HepG2 (cell line): ENCODE measurements around the gene VPS52. TPM values are rescaled to one million over a fixed set of nuclear protein-coding genes. Genes with fewer than 3 reads are reported as not detected.
A peak's percentile ranks its signal among the peaks of the same experiment; 100 is the strongest.

ENCODE experiments used
- ATF1 ChIP-seq: IDR thresholded peaks from 2 replicates; pipeline ENCODE4 v1.6.1; 2016; ENCODE audit warnings: mild to moderate bottlenecking, control low read depth
- IRX3 ChIP-seq: sonication (generic); formaldehyde crosslinking; IDR thresholded peaks from 2 replicates; pipeline ENCODE4 v1.8.1; 2023; ENCODE audit warnings: mild to moderate bottlenecking, low read depth, missing genetic modification reagents, borderline replicate concordance
- MAZ ChIP-seq, 2 experiments: sonication (generic) in 1 of 2; formaldehyde crosslinking in 1 of 2; IDR thresholded peaks; 2 replicates each; pipeline versions ENCODE4 v1.5.0 to v1.6.1; 2012 to 2020; ENCODE audit warnings: low read depth in 2 of 2, mild to moderate bottlenecking in 2 of 2, borderline replicate concordance in 1 of 2, improper control_type of control experiment in 1 of 2, low read length in 1 of 2, missing genetic modification reagents in 1 of 2, moderate library complexity in 1 of 2
- PRDM4 ChIP-seq: sonication (generic); formaldehyde crosslinking; IDR thresholded peaks from 2 replicates; pipeline ENCODE4 v1.9.0; 2021; ENCODE audit warnings: missing genetic modification reagents, borderline replicate concordance
- USF2 ChIP-seq, 2 experiments: sonication (generic) in 1 of 2; formaldehyde crosslinking in 1 of 2; IDR thresholded peaks; 2 replicates each; pipeline versions ENCODE4 v1.5.1 to v1.6.1; 2011 to 2020; ENCODE audit warnings: borderline replicate concordance in 1 of 2, low read depth in 1 of 2, low read length in 1 of 2, mild to moderate bottlenecking in 1 of 2, missing genetic modification reagents in 1 of 2, moderate library complexity in 1 of 2
- ZFP1 ChIP-seq: IDR thresholded peaks from 2 replicates; pipeline ENCODE4 v1.6.1; 2016
- ZNF101 ChIP-seq: sonication (generic); formaldehyde crosslinking; IDR thresholded peaks from 2 replicates; pipeline ENCODE4 v1.4.0; 2020; ENCODE audit warnings: mild to moderate bottlenecking, low read depth, missing genetic modification reagents, borderline replicate concordance
- ZNF205 ChIP-seq: IDR thresholded peaks from 2 replicates; pipeline ENCODE4 v1.6.1; 2018; ENCODE audit warnings: missing biosample characterization, missing genetic modification reagents
- polyA plus RNA-seq, 8 experiments: library from polyadenylated mRNA; depleted of rRNA in 3 of 8; stranded (reverse) in 7 of 8; unstranded in 1 of 8; fragments of >200 nt; fragmentation: Illumina TruSeq in 4 of 8; extraction: Trizol in 4 of 8; gene quantifications; 2 replicates each; pipeline versions ENCODE4 v1.2.1 to v1.2.3, GENCODE V29; 2011 to 2016; ENCODE audit warnings: low read depth in 4 of 8, missing spikeins in 1 of 8, mixed read lengths in 1 of 8; ENCODE audit not compliant: insufficient read depth in 1 of 8
- total RNA-seq, 5 experiments: library from RNA; depleted of rRNA; stranded (reverse); fragments of >200 nt; fragmentation: Illumina TruSeq; extraction: Trizol; gene quantifications; 2 replicates each; pipeline ENCODE4 v1.2.3, GENCODE V29; 2016; ENCODE audit warnings: low read depth in 1 of 5
- TF ChIP-seq, protein P1 (sequence below): sonication (generic); formaldehyde crosslinking; IDR thresholded peaks from 2 replicates; pipeline ENCODE4 v1.5.0; 2020; ENCODE audit warnings: mild to moderate bottlenecking, missing genetic modification reagents, borderline replicate concordance
- TF ChIP-seq, protein P2 (sequence below): sonication (generic); formaldehyde crosslinking; IDR thresholded peaks from 2 replicates; pipeline ENCODE4 v1.4.0; 2020; ENCODE audit warnings: mild to moderate bottlenecking, missing genetic modification reagents
- TF ChIP-seq, protein P3 (sequence below): fragments of 450-650 bp; IDR thresholded peaks from 2 replicates; pipeline ENCODE4 v1.6.1; 2016
- TF ChIP-seq, protein P4 (sequence below): sonication (generic); formaldehyde crosslinking; IDR thresholded peaks from 2 replicates; pipeline ENCODE4 v1.4.0; 2020; ENCODE audit warnings: missing genetic modification reagents
- TF ChIP-seq, protein P5 (sequence below): IDR thresholded peaks from 2 replicates; pipeline ENCODE4 v1.6.1; 2012; ENCODE audit warnings: low read depth, low read length, improper control_type of control experiment

VPS52 gene
- total and polyA plus RNA-seq, 2 of the 13 experiments (the other 11 are each of a cell fraction or from before 2014, with no cell fraction given): 48.9 to 85.5 TPM

- TF ChIP-seq, protein P1, sequence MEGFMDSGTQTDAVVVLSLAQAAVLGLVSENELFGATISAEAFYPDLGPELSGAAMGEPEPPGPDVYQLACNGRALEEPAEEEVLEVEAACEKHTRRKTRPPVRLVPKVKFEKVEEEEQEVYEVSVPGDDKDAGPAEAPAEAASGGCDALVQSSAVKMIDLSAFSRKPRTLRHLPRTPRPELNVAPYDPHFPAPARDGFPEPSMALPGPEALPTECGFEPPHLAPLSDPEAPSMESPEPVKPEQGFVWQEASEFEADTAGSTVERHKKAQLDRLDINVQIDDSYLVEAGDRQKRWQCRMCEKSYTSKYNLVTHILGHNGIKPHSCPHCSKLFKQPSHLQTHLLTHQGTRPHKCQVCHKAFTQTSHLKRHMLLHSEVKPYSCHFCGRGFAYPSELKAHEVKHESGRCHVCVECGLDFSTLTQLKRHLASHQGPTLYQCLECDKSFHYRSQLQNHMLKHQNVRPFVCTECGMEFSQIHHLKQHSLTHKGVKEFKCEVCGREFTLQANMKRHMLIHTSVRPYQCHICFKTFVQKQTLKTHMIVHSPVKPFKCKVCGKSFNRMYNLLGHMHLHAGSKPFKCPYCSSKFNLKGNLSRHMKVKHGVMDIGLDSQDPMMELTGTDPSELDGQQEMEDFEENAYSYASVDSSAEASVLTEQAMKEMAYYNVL: no peak
- TF ChIP-seq ZNF205 (CRISPR knock-in tag) (no peak), ZFP1 (no peak), PRDM4 (CRISPR knock-in tag) (no peak), IRX3 (0 out of 2 replicates have a peak, but pooled peaks have one; percentile 36), ATF1 (no peak), USF2 (IDR thresholded peaks at IDR 0.05; ENCODE audit: low read depth, low read length) (no peak), USF2 (CRISPR knock-in tag; IDR thresholded peaks at IDR 0.05; ENCODE audit: borderline replicate concordance) (no peak), ZNF101 (no peak), MAZ (IDR thresholded peaks at IDR 0.05; ENCODE audit: borderline replicate concordance, low read depth, low read length) (no peak), MAZ (CRISPR knock-in tag; IDR thresholded peaks at IDR 0.05; ENCODE audit: low read depth) (peak; percentile 48; the same call in 1 of the 2 replicates)
- TF ChIP-seq, protein P2, sequence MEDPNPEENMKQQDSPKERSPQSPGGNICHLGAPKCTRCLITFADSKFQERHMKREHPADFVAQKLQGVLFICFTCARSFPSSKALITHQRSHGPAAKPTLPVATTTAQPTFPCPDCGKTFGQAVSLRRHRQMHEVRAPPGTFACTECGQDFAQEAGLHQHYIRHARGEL (CRISPR knock-in tag): no peak
- TF ChIP-seq, protein P3, sequence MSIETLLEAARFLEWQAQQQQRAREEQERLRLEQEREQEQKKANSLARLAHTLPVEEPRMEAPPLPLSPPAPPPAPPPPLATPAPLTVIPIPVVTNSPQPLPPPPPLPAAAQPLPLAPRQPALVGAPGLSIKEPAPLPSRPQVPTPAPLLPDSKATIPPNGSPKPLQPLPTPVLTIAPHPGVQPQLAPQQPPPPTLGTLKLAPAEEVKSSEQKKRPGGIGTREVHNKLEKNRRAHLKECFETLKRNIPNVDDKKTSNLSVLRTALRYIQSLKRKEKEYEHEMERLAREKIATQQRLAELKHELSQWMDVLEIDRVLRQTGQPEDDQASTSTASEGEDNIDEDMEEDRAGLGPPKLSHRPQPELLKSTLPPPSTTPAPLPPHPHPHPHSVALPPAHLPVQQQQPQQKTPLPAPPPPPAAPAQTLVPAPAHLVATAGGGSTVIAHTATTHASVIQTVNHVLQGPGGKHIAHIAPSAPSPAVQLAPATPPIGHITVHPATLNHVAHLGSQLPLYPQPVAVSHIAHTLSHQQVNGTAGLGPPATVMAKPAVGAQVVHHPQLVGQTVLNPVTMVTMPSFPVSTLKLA: no peak
- TF ChIP-seq, protein P4, sequence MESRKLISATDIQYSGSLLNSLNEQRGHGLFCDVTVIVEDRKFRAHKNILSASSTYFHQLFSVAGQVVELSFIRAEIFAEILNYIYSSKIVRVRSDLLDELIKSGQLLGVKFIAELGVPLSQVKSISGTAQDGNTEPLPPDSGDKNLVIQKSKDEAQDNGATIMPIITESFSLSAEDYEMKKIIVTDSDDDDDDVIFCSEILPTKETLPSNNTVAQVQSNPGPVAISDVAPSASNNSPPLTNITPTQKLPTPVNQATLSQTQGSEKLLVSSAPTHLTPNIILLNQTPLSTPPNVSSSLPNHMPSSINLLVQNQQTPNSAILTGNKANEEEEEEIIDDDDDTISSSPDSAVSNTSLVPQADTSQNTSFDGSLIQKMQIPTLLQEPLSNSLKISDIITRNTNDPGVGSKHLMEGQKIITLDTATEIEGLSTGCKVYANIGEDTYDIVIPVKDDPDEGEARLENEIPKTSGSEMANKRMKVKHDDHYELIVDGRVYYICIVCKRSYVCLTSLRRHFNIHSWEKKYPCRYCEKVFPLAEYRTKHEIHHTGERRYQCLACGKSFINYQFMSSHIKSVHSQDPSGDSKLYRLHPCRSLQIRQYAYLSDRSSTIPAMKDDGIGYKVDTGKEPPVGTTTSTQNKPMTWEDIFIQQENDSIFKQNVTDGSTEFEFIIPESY: peak; percentile 99
- TF ChIP-seq, protein P5, sequence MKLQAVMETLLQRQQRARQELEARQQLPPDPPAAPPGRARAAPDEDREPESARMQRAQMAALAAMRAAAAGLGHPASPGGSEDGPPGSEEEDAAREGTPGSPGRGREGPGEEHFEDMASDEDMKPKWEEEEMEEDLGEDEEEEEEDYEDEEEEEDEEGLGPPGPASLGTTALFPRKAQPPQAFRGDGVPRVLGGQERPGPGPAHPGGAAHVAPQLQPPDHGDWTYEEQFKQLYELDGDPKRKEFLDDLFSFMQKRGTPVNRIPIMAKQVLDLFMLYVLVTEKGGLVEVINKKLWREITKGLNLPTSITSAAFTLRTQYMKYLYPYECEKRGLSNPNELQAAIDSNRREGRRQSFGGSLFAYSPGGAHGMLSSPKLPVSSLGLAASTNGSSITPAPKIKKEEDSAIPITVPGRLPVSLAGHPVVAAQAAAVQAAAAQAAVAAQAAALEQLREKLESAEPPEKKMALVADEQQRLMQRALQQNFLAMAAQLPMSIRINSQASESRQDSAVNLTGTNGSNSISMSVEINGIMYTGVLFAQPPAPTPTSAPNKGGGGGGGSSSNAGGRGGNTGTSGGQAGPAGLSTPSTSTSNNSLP: no peak
Measured at GRCh38 chr6:33276864-33277662, 5.4 kb upstream of the VPS52 start, which contains the start of gene B3GALT4 (continued).
